ENCODE data around the gene CMTM7.
"Not testable (repeated sequence)": the region's sequence is repeated elsewhere in the genome, so short reads cannot be mapped to it uniquely, and the experiment has no call there.

Gene CMTM7

GRCh38 chr3:32456429-32457130, 64.9 kb downstream of the CMTM7 start:
- DNase-seq (ENCODE audit: low read depth in 4 of 4, low spot score in 1 of 4): no peak

GRCh38 chr3:32457971-32458471, 66.4 kb downstream of the CMTM7 start:
- DNase-seq (ENCODE audit: low read depth in 4 of 4, low spot score in 1 of 4): no peak

GRCh38 chr3:32459450-32459849, 67.8 kb downstream of the CMTM7 start:
- no peak for DNase-seq (ENCODE audit: low read depth in 4 of 4, low spot score in 1 of 4)

- DNase-seq (ENCODE audit: low read depth in 4 of 4, low spot score in 1 of 4): peak in 2 of 4 experiments; percentile 40 to 48
Measured at GRCh38 chr3:32460031-32460749, 68.5 kb downstream of the CMTM7 start.

- not testable (repeated sequence) for DNase-seq (ENCODE audit: low read depth in 4 of 4, low spot score in 1 of 4)
Measured at GRCh38 chr3:32460817-32461496, 69.3 kb downstream of the CMTM7 start.

- DNase-seq (ENCODE audit: low read depth in 4 of 4, low spot score in 1 of 4): not testable (repeated sequence)
Measured at GRCh38 chr3:32462191-32462986, 70.7 kb downstream of the CMTM7 start.

- DNase-seq (ENCODE audit: low read depth in 4 of 4, low spot score in 1 of 4): not testable (repeated sequence)
Measured at GRCh38 chr3:32463415-32463814, 71.8 kb downstream of the CMTM7 start.

- not testable (repeated sequence) for DNase-seq (ENCODE audit: low read depth in 4 of 4, low spot score in 1 of 4)
Measured at GRCh38 chr3:32464726-32465125, 73.1 kb downstream of the CMTM7 start.

- DNase-seq (ENCODE audit: low read depth in 4 of 4, low spot score in 1 of 4): not testable (repeated sequence)
Measured at GRCh38 chr3:32466808-32467207, 75.2 kb downstream of the CMTM7 start.

- DNase-seq (ENCODE audit: low read depth in 4 of 4, low spot score in 1 of 4): peak; percentile 52 to 67 (median 59)
Measured at GRCh38 chr3:32467333-32468070, 75.8 kb downstream of the CMTM7 start.

GRCh38 chr3:32469151-32469874, 77.7 kb downstream of the CMTM7 start:
- DNase-seq (ENCODE audit: low read depth in 4 of 4, low spot score in 1 of 4): no peak

GRCh38 chr3:32470362-32470761, 78.7 kb downstream of the CMTM7 start:
- no peak for DNase-seq (ENCODE audit: low read depth in 4 of 4, low spot score in 1 of 4)

- DNase-seq (ENCODE audit: low read depth in 4 of 4, low spot score in 1 of 4): no peak
Measured at GRCh38 chr3:32471246-32471645, 79.6 kb downstream of the CMTM7 start.

- DNase-seq (ENCODE audit: low read depth in 4 of 4, low spot score in 1 of 4): not testable (repeated sequence)
Measured at GRCh38 chr3:32472151-32472550, 80.5 kb downstream of the CMTM7 start.

- no peak for DNase-seq (ENCODE audit: low read depth in 4 of 4, low spot score in 1 of 4)
Measured at GRCh38 chr3:32474201-32474600, 82.5 kb downstream of the CMTM7 start.

GRCh38 chr3:32480604-32481003, 89.0 kb downstream of the CMTM7 start:
- no peak for DNase-seq (ENCODE audit: low read depth in 4 of 4, low spot score in 1 of 4)

GRCh38 chr3:32481791-32482631, 90.4 kb downstream of the CMTM7 start:
- no peak for DNase-seq (ENCODE audit: low read depth in 4 of 4, low spot score in 1 of 4)

GRCh38 chr3:32482693-32483092, 91.0 kb downstream of the CMTM7 start:
- DNase-seq (ENCODE audit: low read depth in 4 of 4, low spot score in 1 of 4): no peak

GRCh38 chr3:32483772-32484171, 92.1 kb downstream of the CMTM7 start:
- DNase-seq (ENCODE audit: low read depth in 4 of 4, low spot score in 1 of 4): no peak
